GM21576 (cell line): ENCODE measurements around the gene B4GALT3.
A peak's percentile ranks its signal among the peaks of the same experiment; 100 is the strongest.

Source experiments
- ATAC-seq: cut with Tn5 transposase; IDR thresholded peaks from one replicate; pipeline ENCODE4 v1.9.1; 2021; ENCODE audit warnings: mild to moderate bottlenecking, moderate library complexity; ENCODE audit not compliant: unreplicated experiment

B4GALT3 gene

GRCh38 chr1:161206411-161207140, 29.3 kb upstream of the B4GALT3 start:
- no peak for ATAC-seq

GRCh38 chr1:161201836-161202712, 24.8 kb upstream of the B4GALT3 start, which contains the start of gene NDUFS2:
Gene NDUFS2 (plus strand): TSS chr1:161202367. CDS start chr1:161202386, 19 bp downstream.
- ATAC-seq, result peak; percentile 96

GRCh38 chr1:161200992-161201835, 23.9 kb upstream of the B4GALT3 start:
- ATAC-seq, result no peak

- no peak for ATAC-seq
These were observed 23.2 kb upstream of the B4GALT3 start for GRCh38 chr1:161200421-161200991.

- no peak for ATAC-seq
These were observed 22.3 kb upstream of the B4GALT3 start for GRCh38 chr1:161199506-161200139.

- ATAC-seq, result no peak
These were observed 21.7 kb upstream of the B4GALT3 start, which contains the start of gene ADAMTS4 for GRCh38 chr1:161198897-161199431. Gene ADAMTS4 (minus strand): TSS chr1:161199054. CDS start chr1:161198627, 427 bp downstream.

GRCh38 chr1:161198194-161198896, 21.0 kb upstream of the B4GALT3 start:
- ATAC-seq, result no peak

GRCh38 chr1:161197560-161198193, 20.4 kb upstream of the B4GALT3 start:
- no peak for ATAC-seq

- ATAC-seq, result no peak
These were observed 19.5 kb upstream of the B4GALT3 start for GRCh38 chr1:161196521-161197451.

- ATAC-seq, result no peak
These were observed 18.8 kb upstream of the B4GALT3 start for GRCh38 chr1:161196111-161196510.

GRCh38 chr1:161195171-161195570, 17.9 kb upstream of the B4GALT3 start:
- ATAC-seq, result peak; percentile 53

GRCh38 chr1:161193561-161194235, 16.4 kb upstream of the B4GALT3 start:
- no peak for ATAC-seq

- peak; percentile 60 for ATAC-seq
These were observed 15.5 kb upstream of the B4GALT3 start for GRCh38 chr1:161192476-161193465.

GRCh38 chr1:161191971-161192370, 14.7 kb upstream of the B4GALT3 start:
- no peak for ATAC-seq

GRCh38 chr1:161190962-161191521, 13.7 kb upstream of the B4GALT3 start:
- ATAC-seq, result no peak

- no peak for ATAC-seq
These were observed 11.7 kb upstream of the B4GALT3 start for GRCh38 chr1:161189036-161189435.
